ENCODE results near the gene ADH1A. TPM values are rescaled to one million over a fixed set of nuclear protein-coding genes. Genes with fewer than 3 reads are reported as not detected.

Gene ADH1A
- total and polyA plus RNA-seq, 8 donors, result not detected

GRCh38 chr4:99276417-99276816 lies 14.4 kb downstream of the ADH1A start:
- TF ChIP-seq EP300 (IDR thresholded peaks at IDR 0.05) (no peak), POLR2AphosphoS5 (IDR thresholded peaks at IDR 0.05) (no peak), POLR2A (IDR thresholded peaks at IDR 0.05) (no peak), CTCF (IDR thresholded peaks at IDR 0.05) (no peak)
- Histone ChIP-seq H3K4me3 (no peak overlapping the region), H3K27ac (no peak overlapping the region), H3K9me3 (no peaks in the 10 kb centered on the region), H3K27me3 (no peaks in the 10 kb centered on the region), H3K4me1 (no peaks in the 10 kb centered on the region), H3K36me3 (no peaks in the 10 kb centered on the region)
- DNase-seq, result peak in 1 of 2 donors; percentile 64
- intact Hi-C loops (cut with DNase I; ENCODE audit: low total_unique reads), result no loop called here
- WGBS, 5 donors, result 66 to 85% (median 79%) methylated on average over 2 of the region's 2 CpGs

GRCh38 chr4:99275885-99276284 lies 14.9 kb downstream of the ADH1A start:
- TF ChIP-seq POLR2A (IDR thresholded peaks at IDR 0.05) (no peak), EP300 (IDR thresholded peaks at IDR 0.05) (no peak), CTCF (IDR thresholded peaks at IDR 0.05) (no peak), POLR2AphosphoS5 (IDR thresholded peaks at IDR 0.05) (no peak)
- no peak overlapping the region for H3K27ac ChIP-seq
- H3K36me3 ChIP-seq, result no peaks in the 10 kb centered on the region
- H3K27me3 ChIP-seq, result no peaks in the 10 kb centered on the region
- no peaks in the 10 kb centered on the region for H3K9me3 ChIP-seq
- intact Hi-C loops (cut with DNase I; ENCODE audit: low total_unique reads), result no loop called here
- DNase-seq, result no peak
- no peaks in the 10 kb centered on the region for H3K4me1 ChIP-seq
- no peak overlapping the region for H3K4me3 ChIP-seq
- 86 to 95% (median 92%) methylated on average over 3 of the region's 3 CpGs for WGBS, 5 donors

- Histone ChIP-seq H3K36me3 (no peaks in the 10 kb centered on the region), H3K9me3 (peaks cover 0 to 4% (median 0%) of the 10 kb centered on the region in 4 donors), H3K4me1 (no peaks in the 10 kb centered on the region), H3K4me3 (no peak overlapping the region), H3K27ac (no peak overlapping the region), H3K27me3 (no peaks in the 10 kb centered on the region)
- TF ChIP-seq POLR2A (IDR thresholded peaks at IDR 0.05) (no peak), POLR2AphosphoS5 (IDR thresholded peaks at IDR 0.05) (no peak)
- WGBS, 5 donors, result 93 to 96% (median 95%) methylated on average over 5 of the region's 5 CpGs
- intact Hi-C loops (cut with DNase I; ENCODE audit: low total_unique reads), result no loop called here
- no peak for DNase-seq
Measured at GRCh38 chr4:99275050-99275449, 15.7 kb downstream of the ADH1A start.

GRCh38 chr4:99273704-99274103 lies 17.1 kb downstream of the ADH1A start:
- Histone ChIP-seq H3K36me3 (no peaks in the 10 kb centered on the region), H3K4me3 (no peak overlapping the region), H3K4me1 (no peaks in the 10 kb centered on the region), H3K9me3 (peaks cover 0 to 5% (median 0%) of the 10 kb centered on the region in 4 donors), H3K27me3 (no peaks in the 10 kb centered on the region), H3K27ac (no peak overlapping the region)
- TF ChIP-seq EP300 (IDR thresholded peaks at IDR 0.05), result no peak
- TF ChIP-seq POLR2AphosphoS5 (IDR thresholded peaks at IDR 0.05), result no peak
- no peak for TF ChIP-seq CTCF (IDR thresholded peaks at IDR 0.05)
- no peak for TF ChIP-seq POLR2A (IDR thresholded peaks at IDR 0.05)
- no peak for DNase-seq
- WGBS, 5 donors, result 68 to 88% (median 85%) methylated on average over 2 of the region's 2 CpGs
- intact Hi-C loops (cut with DNase I; ENCODE audit: low total_unique reads), result no loop called here

- Histone ChIP-seq H3K4me1 (no peaks in the 10 kb centered on the region), H3K36me3 (no peaks in the 10 kb centered on the region), H3K9me3 (no peaks in the 10 kb centered on the region), H3K27me3 (no peaks in the 10 kb centered on the region), H3K4me3 (no peak overlapping the region), H3K27ac (no peak overlapping the region)
- TF ChIP-seq CTCF (IDR thresholded peaks at IDR 0.05) (no peak), POLR2AphosphoS5 (IDR thresholded peaks at IDR 0.05) (no peak), EP300 (IDR thresholded peaks at IDR 0.05) (no peak), POLR2A (IDR thresholded peaks at IDR 0.05) (no peak)
- intact Hi-C loops (cut with DNase I; ENCODE audit: low total_unique reads), result no loop called here
- DNase-seq, result no peak
Measured at GRCh38 chr4:99264927-99265326, 25.9 kb downstream of the ADH1A start.
